ENCODE results near the gene SPATA45. TPM values are rescaled to one million over a fixed set of nuclear protein-coding genes. Genes with fewer than 3 reads are reported as not detected.

The SPATA45 gene
- total and polyA plus RNA-seq, 2 of the 13 experiments (the other 11 are each of a cell fraction or from before 2014, with no cell fraction given), result 0.17 to 0.64 TPM

DNA sequence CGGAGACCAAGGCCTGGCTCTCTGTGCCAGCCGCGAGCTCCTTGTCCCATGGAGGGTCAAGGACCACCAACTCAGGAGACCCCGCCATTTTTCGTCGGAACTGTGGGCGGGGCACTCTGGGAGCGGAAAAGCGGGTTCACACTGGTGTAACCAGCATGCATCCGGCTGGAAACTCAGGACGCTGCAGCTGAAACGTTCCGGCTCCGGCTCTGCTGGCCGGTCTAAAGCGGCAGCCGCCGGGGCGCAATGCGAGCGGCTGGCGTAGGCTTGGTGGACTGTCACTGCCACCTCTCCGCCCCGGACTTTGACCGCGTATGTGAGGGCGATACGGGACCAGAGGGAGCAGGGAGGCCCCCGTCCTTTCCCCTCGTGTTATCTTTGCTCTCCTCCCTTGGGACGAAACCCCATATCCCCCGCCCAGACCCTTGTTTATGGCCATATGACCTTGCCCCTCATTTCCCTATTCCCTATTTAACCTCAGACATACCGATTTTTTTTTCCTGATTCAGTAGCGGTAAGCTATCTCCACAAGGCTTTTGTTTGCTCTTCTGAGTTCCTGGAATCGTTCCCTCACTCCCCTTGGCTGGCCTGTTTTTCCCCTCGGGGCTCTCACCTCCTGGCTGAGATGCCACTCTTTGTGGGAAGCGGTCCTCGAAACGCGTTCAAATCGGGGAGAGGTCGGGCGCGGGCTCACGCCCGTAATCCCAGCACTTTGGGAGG lies 55.6 kb downstream of the SPATA45 start, which contains the start of the genes NSL1 and TATDN3 (continued):
- TF ChIP-seq HDAC2 (CRISPR knock-in tag; IDR thresholded peaks at IDR 0.05), result peak; percentile 95
- peak; percentile 80 for TF ChIP-seq POLR2AphosphoS5 (IDR thresholded peaks at IDR 0.05; ENCODE audit: low read depth, low read length)
- no peak for TF ChIP-seq ATF7 (IDR thresholded peaks at IDR 0.05)
- TF ChIP-seq ATF7 (CRISPR knock-in tag; IDR thresholded peaks at IDR 0.05), result peak; percentile 52; the same call in 1 of the 2 replicates
- TF ChIP-seq, protein P1, sequence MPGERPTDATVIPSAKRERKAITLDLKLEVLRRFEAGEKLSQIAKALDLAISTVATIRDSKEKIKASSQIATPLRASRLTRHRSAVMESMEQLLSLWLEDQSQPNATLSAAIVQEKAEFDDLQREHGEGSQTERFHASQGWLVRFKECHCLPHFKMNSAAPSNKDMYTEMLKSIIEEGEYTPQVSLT (CRISPR knock-in tag; IDR thresholded peaks at IDR 0.05; ENCODE audit: borderline replicate concordance, low read depth), result peak; percentile 97
- TF ChIP-seq SMAD9 (CRISPR knock-in tag; IDR thresholded peaks at IDR 0.05), result no peak
- TF ChIP-seq SRSF1 (optimal IDR thresholded peaks at IDR 0.05; ENCODE audit: low read depth, low read length), result peak; percentile 34
- TF ChIP-seq KDM2A (CRISPR knock-in tag; IDR thresholded peaks at IDR 0.05; ENCODE audit: borderline replicate concordance, low read depth), result peak; percentile 98
- TF ChIP-seq, protein P2, sequence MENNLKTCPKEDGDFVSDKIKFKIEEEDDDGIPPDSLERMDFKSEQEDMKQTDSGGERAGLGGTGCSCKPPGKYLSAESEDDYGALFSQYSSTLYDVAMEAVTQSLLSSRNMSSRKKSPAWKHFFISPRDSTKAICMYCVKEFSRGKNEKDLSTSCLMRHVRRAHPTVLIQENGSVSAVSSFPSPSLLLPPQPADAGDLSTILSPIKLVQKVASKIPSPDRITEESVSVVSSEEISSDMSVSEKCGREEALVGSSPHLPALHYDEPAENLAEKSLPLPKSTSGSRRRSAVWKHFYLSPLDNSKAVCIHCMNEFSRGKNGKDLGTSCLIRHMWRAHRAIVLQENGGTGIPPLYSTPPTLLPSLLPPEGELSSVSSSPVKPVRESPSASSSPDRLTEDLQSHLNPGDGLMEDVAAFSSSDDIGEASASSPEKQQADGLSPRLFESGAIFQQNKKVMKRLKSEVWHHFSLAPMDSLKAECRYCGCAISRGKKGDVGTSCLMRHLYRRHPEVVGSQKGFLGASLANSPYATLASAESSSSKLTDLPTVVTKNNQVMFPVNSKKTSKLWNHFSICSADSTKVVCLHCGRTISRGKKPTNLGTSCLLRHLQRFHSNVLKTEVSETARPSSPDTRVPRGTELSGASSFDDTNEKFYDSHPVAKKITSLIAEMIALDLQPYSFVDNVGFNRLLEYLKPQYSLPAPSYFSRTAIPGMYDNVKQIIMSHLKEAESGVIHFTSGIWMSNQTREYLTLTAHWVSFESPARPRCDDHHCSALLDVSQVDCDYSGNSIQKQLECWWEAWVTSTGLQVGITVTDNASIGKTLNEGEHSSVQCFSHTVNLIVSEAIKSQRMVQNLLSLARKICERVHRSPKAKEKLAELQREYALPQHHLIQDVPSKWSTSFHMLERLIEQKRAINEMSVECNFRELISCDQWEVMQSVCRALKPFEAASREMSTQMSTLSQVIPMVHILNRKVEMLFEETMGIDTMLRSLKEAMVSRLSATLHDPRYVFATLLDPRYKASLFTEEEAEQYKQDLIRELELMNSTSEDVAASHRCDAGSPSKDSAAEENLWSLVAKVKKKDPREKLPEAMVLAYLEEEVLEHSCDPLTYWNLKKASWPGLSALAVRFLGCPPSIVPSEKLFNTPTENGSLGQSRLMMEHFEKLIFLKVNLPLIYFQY (CRISPR knock-in tag; IDR thresholded peaks at IDR 0.05; ENCODE audit: borderline replicate concordance), result 0 out of 2 replicates have a peak, but pooled peaks have one; percentile 53
- peak; percentile 64; the same call in 1 of the 2 replicates for TF ChIP-seq TBX3 (IDR thresholded peaks at IDR 0.05; ENCODE audit: borderline replicate concordance)
- TF ChIP-seq ZNF619 (CRISPR knock-in tag; IDR thresholded peaks at IDR 0.05), result peak; percentile 70; the same call in 1 of the 2 replicates
- peak; percentile 94 for TF ChIP-seq ZMAT3 (CRISPR knock-in tag; conservative IDR thresholded peaks at IDR 0.05)
- TF ChIP-seq ZNF225 (CRISPR knock-in tag; IDR thresholded peaks at IDR 0.05), result peak; percentile 73; the same call in 1 of the 2 replicates
- no peak for TF ChIP-seq CC2D1A (CRISPR knock-in tag; IDR thresholded peaks at IDR 0.05)
- no peak for TF ChIP-seq TCF7L2 (IDR thresholded peaks at IDR 0.05; ENCODE audit: low read depth, low read length)
- TF ChIP-seq, protein P3, sequence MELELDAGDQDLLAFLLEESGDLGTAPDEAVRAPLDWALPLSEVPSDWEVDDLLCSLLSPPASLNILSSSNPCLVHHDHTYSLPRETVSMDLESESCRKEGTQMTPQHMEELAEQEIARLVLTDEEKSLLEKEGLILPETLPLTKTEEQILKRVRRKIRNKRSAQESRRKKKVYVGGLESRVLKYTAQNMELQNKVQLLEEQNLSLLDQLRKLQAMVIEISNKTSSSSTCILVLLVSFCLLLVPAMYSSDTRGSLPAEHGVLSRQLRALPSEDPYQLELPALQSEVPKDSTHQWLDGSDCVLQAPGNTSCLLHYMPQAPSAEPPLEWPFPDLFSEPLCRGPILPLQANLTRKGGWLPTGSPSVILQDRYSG (CRISPR knock-in tag; IDR thresholded peaks at IDR 0.05), result peak; percentile 74
- TF ChIP-seq, protein P4, sequence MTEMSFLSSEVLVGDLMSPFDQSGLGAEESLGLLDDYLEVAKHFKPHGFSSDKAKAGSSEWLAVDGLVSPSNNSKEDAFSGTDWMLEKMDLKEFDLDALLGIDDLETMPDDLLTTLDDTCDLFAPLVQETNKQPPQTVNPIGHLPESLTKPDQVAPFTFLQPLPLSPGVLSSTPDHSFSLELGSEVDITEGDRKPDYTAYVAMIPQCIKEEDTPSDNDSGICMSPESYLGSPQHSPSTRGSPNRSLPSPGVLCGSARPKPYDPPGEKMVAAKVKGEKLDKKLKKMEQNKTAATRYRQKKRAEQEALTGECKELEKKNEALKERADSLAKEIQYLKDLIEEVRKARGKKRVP (CRISPR knock-in tag; IDR thresholded peaks at IDR 0.05), result peak in 1 of 2 experiments; percentile 73; a peak in 1 of 4 replicates
- TF ChIP-seq, protein P5, sequence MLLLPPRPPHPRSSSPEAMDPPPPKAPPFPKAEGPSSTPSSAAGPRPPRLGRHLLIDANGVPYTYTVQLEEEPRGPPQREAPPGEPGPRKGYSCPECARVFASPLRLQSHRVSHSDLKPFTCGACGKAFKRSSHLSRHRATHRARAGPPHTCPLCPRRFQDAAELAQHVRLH (CRISPR knock-in tag; IDR thresholded peaks at IDR 0.05; ENCODE audit: borderline replicate concordance, low read depth), result peak; percentile 98
- TF ChIP-seq ZNF337 (CRISPR knock-in tag; IDR thresholded peaks at IDR 0.05; ENCODE audit: borderline replicate concordance, low read depth), result peak; percentile 82; the same call in 1 of the 2 replicates
- TF ChIP-seq CHCHD3 (CRISPR knock-in tag; IDR thresholded peaks at IDR 0.05), result no peak
- TF ChIP-seq CEBPB (IDR thresholded peaks at IDR 0.05; ENCODE audit: borderline replicate concordance, low read depth, low read length), result no peak
- no peak for TF ChIP-seq ELF4 (CRISPR knock-in tag; IDR thresholded peaks at IDR 0.05; ENCODE audit: borderline replicate concordance)
- peak; percentile 74; the same call in 1 of the 2 replicates for TF ChIP-seq ZNF24 (IDR thresholded peaks at IDR 0.05)
- TF ChIP-seq ZNF232 (CRISPR knock-in tag; IDR thresholded peaks at IDR 0.05; ENCODE audit: borderline replicate concordance), result peak; percentile 87

All from HepG2 (cell line).